GM12873 (cell line): ENCODE data around the gene SPAG17.

ENCODE experiments used
- CTCF ChIP-seq: IDR thresholded peaks from 2 replicates; pipeline ENCODE4 v1.5.1; 2012; ENCODE audit warnings: low read depth, mild to moderate bottlenecking, moderate library complexity, low read length, control low read depth; ENCODE audit not compliant: insufficient read depth; ENCODE audit errors: missing control alignments

SPAG17 gene

GRCh38 chr1:118160806-118161205 is 24.2 kb downstream of the SPAG17 start:
- TF ChIP-seq CTCF: no peak

- no peak for TF ChIP-seq CTCF
Measured at GRCh38 chr1:118159569-118159968, 25.5 kb downstream of the SPAG17 start.

DNA sequence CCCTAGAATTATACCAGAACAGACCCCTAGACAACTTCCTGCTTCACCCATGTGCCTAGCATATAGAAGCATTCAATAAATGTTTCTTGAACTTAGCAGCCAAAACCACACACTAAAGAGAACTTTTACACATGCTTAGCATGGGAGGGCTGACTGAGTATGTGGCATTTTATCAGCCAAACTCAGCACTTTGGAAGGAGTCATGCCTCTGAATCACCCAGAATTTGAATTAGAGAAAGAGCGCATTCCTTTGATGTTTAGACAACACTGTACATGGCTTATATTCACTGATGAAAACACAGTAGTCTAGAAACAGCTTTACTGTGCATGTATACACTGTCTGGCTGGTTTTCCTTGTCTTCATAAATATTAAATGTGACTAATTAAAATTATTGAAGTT is 26.1 kb downstream of the SPAG17 start:
- TF ChIP-seq CTCF: no peak

GRCh38 chr1:118157506-118157905 is 27.5 kb downstream of the SPAG17 start:
- no peak for TF ChIP-seq CTCF

DNA sequence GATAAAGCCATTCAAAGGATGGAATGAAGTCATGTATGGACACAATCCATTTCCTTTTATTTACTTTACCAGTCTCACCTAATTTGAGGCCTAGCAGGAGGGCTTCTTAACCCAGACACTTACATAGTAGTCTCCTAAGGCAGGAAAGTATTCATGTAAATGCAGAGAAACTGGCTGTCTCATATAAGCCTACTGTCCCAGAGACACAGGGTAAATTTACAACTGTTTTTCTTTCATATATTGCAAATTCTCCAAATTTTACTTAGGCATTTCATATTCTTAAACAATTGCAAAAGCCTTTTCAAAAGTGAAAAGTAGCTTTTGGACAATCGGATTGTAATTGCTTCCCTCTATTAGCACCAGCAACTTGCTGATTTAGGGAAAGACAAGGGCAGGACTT is 29.9 kb downstream of the SPAG17 start:
- no peak for TF ChIP-seq CTCF

DNA sequence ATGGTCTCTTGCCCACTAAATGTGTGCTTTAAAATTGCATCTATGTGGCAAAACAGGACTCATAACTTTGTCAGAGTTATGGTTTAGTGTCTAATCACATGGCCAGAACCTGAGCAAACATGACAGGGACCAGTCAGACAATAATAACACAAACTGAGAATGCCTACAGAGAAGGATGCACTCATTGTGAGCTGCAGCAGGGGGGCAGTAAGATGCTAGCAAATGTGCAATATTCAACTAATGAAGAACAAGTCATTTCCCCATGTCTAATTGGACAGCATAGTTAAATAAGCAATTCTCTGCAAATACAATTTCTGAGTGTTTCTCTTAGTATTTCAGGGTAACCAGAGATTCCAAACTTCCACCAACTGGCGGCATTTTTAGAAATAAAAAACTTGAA is 30.8 kb downstream of the SPAG17 start:
- peak; percentile 41 for TF ChIP-seq CTCF

- peak; percentile 75 for TF ChIP-seq CTCF
Measured at GRCh38 chr1:118151312-118151937, 33.6 kb downstream of the SPAG17 start.
